HEK293T (cell line): ENCODE results near the gene CMTM4.
"Not testable (repeated sequence)": the region's sequence is repeated elsewhere in the genome, so short reads cannot be mapped to it uniquely, and the experiment has no call there.

Source experiments
- CTCF ChIA-PET: fragments of 350-600 bp; formaldehyde crosslinking; extraction: SDS; loops from one replicate; lab custom pipeline; 2021; ENCODE audit warnings: antibody characterized with exemption, inconsistent platforms; lab: Yijun Ruan, JAX
- POLR2A ChIA-PET: fragments of 350-600 bp; formaldehyde crosslinking; extraction: SDS; loops from one replicate; lab custom pipeline; 2020; ENCODE audit warnings: antibody characterized with exemption, inconsistent platforms; lab: Yijun Ruan, JAX
- DNase-seq: peaks from one replicate; pipeline ENCODE4 v3.0.0; 2012; ENCODE audit warnings: mixed read lengths; ENCODE audit errors: extremely low spot score
- ARNT ChIP-seq: fragments of 450-650 bp; IDR thresholded peaks from 2 replicates; pipeline ENCODE4 v1.6.1; 2017; ENCODE audit warnings: mild to moderate bottlenecking
- BHLHE40 ChIP-seq: fragments of 450-650 bp; IDR thresholded peaks from 2 replicates; pipeline ENCODE4 v1.6.1; 2016; ENCODE audit warnings: mild to moderate bottlenecking, moderate library complexity, borderline replicate concordance
- CTBP1 ChIP-seq: fragments of 450-650 bp; IDR thresholded peaks from 2 replicates; pipeline ENCODE4 v1.6.1; 2016; ENCODE audit warnings: borderline replicate concordance
- ELF4 ChIP-seq: fragments of 450-650 bp; IDR thresholded peaks from 2 replicates; pipeline ENCODE4 v1.6.1; 2017; ENCODE audit warnings: antibody characterized with exemption
- FOXA1 ChIP-seq: fragments of 450-650 bp; IDR thresholded peaks from 2 replicates; pipeline ENCODE4 v1.6.1; 2016; ENCODE audit warnings: mild to moderate bottlenecking
- FOXK2 ChIP-seq: fragments of 450-650 bp; IDR thresholded peaks from 2 replicates; pipeline ENCODE4 v1.6.1; 2016; ENCODE audit warnings: mild to moderate bottlenecking
- FOXM1 ChIP-seq: fragments of 450-650 bp; IDR thresholded peaks from 2 replicates; pipeline ENCODE4 v1.6.1; 2017; ENCODE audit warnings: mild to moderate bottlenecking, borderline replicate concordance
- HDGF ChIP-seq: fragments of 450-650 bp; IDR thresholded peaks from 2 replicates; pipeline ENCODE4 v1.6.1; 2017; ENCODE audit warnings: antibody characterized with exemption, borderline replicate concordance
- L3MBTL2 ChIP-seq: fragments of 450-650 bp; conservative IDR thresholded peaks from 2 replicates; pipeline ENCODE4 v1.6.1; 2016; ENCODE audit warnings: mild to moderate bottlenecking
- LEF1 ChIP-seq: fragments of 450-650 bp; IDR thresholded peaks from 2 replicates; pipeline ENCODE4 v1.6.1; 2017; ENCODE audit warnings: mild to moderate bottlenecking, borderline replicate concordance
- NFRKB ChIP-seq: fragments of 450-650 bp; IDR thresholded peaks from 2 replicates; pipeline ENCODE4 v1.6.1; 2016; ENCODE audit warnings: mild to moderate bottlenecking, moderate library complexity
- SP1 ChIP-seq: fragments of 450-650 bp; IDR thresholded peaks from 2 replicates; pipeline ENCODE4 v1.6.1; 2017
- SUZ12 ChIP-seq: fragments of 450-650 bp; IDR thresholded peaks from 2 replicates; pipeline ENCODE4 v1.6.1; 2016; ENCODE audit warnings: mild to moderate bottlenecking
- TARDBP ChIP-seq: fragments of 450-650 bp; IDR thresholded peaks from 2 replicates; pipeline ENCODE4 v1.6.1; 2016
- ZNF384 ChIP-seq: fragments of 450-650 bp; IDR thresholded peaks from 2 replicates; pipeline ENCODE4 v1.6.1; 2016
- TF ChIP-seq, protein P1 (sequence below): fragments of 450-650 bp; IDR thresholded peaks from 2 replicates; pipeline ENCODE4 v1.6.1; 2016

The CMTM4 gene

DNA sequence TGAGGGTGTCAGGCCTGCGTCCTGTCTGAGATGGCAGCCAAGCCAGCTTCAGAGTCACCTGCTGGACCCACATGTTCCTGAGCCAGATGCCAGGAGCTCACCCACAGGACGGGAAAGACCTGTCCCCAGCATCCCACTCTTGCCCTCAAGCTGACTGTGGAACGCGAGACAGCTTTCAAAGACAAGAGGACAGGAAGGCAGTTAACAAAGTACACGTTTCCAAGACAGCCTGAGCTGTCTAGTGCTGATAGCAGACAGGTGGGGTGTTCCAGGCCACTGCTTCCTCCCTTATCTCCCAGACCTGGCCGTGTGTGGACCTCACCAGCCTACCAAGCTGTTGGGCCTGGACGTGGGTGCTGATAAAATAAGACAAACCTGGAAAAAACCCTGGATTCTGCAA, 78.8 kb downstream of the CMTM4 start:
- CTCF ChIA-PET: interaction anchor here (4.9 kb wide), 1 partner anchor 9 kb away, joined by 38 read pairs; no protein-coding TSS in a partner anchor
- POLR2A ChIA-PET: interaction anchor here (0.7 kb wide), 2 partner anchors 10 to 139 kb away, joined by 3 read pairs; no protein-coding TSS in a partner anchor
- TF ChIP-seq SP1 (no peak), SUZ12 (no peak), NFRKB (no peak), BHLHE40 (no peak), FOXA1 (no peak), CTBP1 (no peak), L3MBTL2 (no peak), ZNF384 (no peak)
- DNase-seq: no peak

GRCh38 chr16:66617010-66617434, 79.5 kb downstream of the CMTM4 start:
- TF ChIP-seq SP1 (no peak), ARNT (no peak), FOXK2 (no peak), SUZ12 (no peak), L3MBTL2 (no peak), LEF1 (no peak)
- TF ChIP-seq, protein P1, sequence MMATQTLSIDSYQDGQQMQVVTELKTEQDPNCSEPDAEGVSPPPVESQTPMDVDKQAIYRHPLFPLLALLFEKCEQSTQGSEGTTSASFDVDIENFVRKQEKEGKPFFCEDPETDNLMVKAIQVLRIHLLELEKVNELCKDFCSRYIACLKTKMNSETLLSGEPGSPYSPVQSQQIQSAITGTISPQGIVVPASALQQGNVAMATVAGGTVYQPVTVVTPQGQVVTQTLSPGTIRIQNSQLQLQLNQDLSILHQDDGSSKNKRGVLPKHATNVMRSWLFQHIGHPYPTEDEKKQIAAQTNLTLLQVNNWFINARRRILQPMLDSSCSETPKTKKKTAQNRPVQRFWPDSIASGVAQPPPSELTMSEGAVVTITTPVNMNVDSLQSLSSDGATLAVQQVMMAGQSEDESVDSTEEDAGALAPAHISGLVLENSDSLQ: no peak
- POLR2A ChIA-PET: interaction anchor here (0.7 kb wide), 1 partner anchor 138 kb away, joined by 3 read pairs; no protein-coding TSS in a partner anchor
- DNase-seq: no peak
- CTCF ChIA-PET: interaction anchor here (4.9 kb wide), 1 partner anchor 8 kb away, joined by 38 read pairs; no protein-coding TSS in a partner anchor

DNA sequence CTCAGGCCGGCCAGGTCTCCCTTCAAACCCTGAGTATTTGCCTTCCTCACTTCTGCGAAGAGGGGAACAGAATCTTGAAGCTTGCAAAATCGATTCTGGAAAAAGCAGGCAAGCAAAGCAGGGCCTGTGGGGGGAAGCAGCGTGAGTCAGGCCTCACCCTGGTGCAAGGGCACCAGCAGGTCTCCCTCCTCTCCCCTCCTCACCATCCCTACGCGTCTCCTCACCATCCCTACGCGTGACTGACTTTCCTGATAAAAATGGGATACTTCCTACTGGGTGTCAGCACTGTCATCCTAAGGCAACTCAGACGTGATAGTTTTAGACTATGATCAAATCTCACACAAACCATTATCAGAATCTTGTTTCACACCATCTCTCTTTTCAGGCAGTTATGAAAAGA, 80.0 kb downstream of the CMTM4 start:
- ChIA-PET CTCF (interaction anchor here (0.6 to 4.9 kb wide), 2 partner anchors 8 to 35 kb away, joined by 3 to 38 read pairs; no protein-coding TSS in a partner anchor), POLR2A (no interaction called here)
- DNase-seq: no peak

GRCh38 chr16:66616169-66616568, 80.4 kb downstream of the CMTM4 start:
- TF ChIP-seq SP1 (no peak), ELF4 (no peak), NFRKB (no peak), FOXM1 (no peak), HDGF (no peak), ZNF384 (no peak), TARDBP (no peak), FOXA1 (no peak), CTBP1 (no peak), SUZ12 (no peak), ARNT (no peak), BHLHE40 (no peak), L3MBTL2 (no peak), LEF1 (no peak), FOXK2 (no peak)
- TF ChIP-seq, protein P1: no peak
- ChIA-PET POLR2A (no interaction called here), CTCF (interaction anchor here (0.6 to 4.9 kb wide), 2 partner anchors 7 to 35 kb away, joined by 3 to 38 read pairs; no protein-coding TSS in a partner anchor)
- DNase-seq: no peak

More for the DNA sequence above, 80.0 kb downstream of the CMTM4 start:
- no peak for TF ChIP-seq SP1
- TF ChIP-seq L3MBTL2: no peak

DNA sequence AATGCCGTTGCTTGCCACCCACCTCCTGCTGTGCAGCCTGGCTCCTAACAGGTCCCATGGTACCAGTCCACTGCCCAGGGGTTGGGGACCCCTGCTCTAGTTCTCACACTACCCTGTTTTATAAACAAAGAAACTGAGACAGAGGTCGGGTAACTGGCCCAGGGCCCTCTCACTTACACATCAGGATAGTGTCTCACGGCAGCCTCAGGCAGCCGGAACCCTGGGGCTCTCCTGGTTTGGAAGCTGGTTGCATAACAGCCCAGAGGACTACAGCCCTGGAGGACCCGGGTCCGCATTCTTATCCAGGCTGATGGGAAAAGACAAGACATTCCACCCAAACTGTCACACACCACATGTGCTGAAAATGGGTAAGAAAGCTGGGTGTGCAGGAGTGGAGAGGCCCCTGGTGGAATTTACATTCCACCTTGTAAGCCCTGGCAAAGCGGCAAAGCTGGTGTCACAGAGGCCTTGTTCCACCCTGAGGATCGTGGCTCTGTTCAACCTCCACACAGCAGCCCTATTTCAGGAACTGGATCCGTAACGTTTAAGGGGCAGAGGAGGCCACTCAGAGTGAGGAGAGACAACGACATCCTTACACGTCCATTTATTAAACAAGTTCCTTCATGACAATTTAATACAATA, 82.3 kb downstream of the CMTM4 start:
- POLR2A ChIA-PET: no interaction called here
- TF ChIP-seq, protein P1: no peak
- no peak for TF ChIP-seq LEF1
- TF ChIP-seq SP1: no peak
- TF ChIP-seq ZNF384: no peak
- TF ChIP-seq TARDBP: no peak
- no peak for TF ChIP-seq CTBP1
- no peak for TF ChIP-seq L3MBTL2
- TF ChIP-seq ARNT: no peak
- no peak for TF ChIP-seq HDGF
- no peak for TF ChIP-seq NFRKB
- TF ChIP-seq SUZ12: no peak
- TF ChIP-seq ELF4: no peak
- TF ChIP-seq FOXA1: no peak
- CTCF ChIA-PET: no interaction called here
- DNase-seq: no peak

DNA sequence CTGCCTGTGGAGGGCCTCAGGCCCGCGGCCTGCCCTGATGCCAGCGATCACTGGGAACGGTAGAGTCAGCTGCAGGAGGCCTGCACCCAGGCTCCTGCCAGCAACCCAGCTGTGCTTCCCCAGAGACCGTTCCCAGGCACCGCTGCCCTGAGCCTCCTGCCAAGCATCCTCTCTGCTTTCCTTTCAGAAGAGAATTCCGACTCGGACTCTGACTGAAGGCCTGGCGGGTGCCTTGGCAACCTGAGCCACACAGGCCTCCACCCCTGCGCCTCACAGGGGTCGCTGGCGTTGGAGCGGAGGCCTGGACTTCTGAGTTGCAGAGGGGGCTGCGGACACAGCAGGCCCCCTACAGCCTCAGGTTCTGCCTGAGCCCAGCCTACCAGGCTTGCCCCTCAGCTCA, 84.1 kb downstream of the CMTM4 start:
- no peak for TF ChIP-seq FOXM1
- no peak for TF ChIP-seq SP1
- TF ChIP-seq, protein P1: no peak
- ChIA-PET POLR2A (no interaction called here), CTCF (no interaction called here)
- no peak for DNase-seq

DNA sequence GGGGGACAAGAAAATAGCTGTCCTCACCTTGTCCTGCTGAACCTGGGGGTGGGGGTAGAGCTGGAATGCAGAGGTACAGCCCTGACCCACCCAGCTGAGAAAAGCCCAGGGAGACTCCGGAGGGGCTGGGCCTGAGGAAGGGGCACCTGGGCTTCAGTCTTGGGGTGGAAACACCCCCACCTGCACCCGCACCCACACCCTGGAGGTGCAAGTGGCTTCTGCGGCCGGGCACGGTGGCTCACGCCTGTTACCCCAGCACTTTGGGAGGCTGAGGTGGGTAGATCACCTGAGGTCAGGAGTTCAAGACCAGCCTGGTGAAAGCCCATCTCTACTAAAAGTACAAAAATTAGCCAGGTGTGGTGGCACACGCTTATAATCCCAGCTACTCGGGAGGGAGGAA, 84.6 kb downstream of the CMTM4 start:
- POLR2A ChIA-PET, DNase-seq, CTCF ChIA-PET: not testable (repeated sequence)
